Activated T-helper 1 cell treated with anti-CD3 and anti-CD28 coated beads, Interleukin-12 subunit alpha, Interleukin-12 subunit beta, Interleukin-2, Interleukin-4 antibody, amounts not matched to agents 30 ng/mL and 10 ng/mL and 1 ng/mL, durations not matched to agents 14 hours and 24 hours and 36 hours (primary cell): ENCODE results near the gene IL18. TPM values are rescaled to one million over a fixed set of nuclear protein-coding genes. Genes with fewer than 3 reads are reported as not detected.
A peak's percentile ranks its signal among the peaks of the same experiment; 100 is the strongest.
"Not testable (repeated sequence)": the region's sequence is repeated elsewhere in the genome, so short reads cannot be mapped to it uniquely, and the experiment has no call there.

ENCODE experiments used
- DNase-seq: peaks from one replicate; pipeline ENCODE4 v3.0.0; 2021; ENCODE audit warnings: low spot score
- H3K27ac Mint-ChIP-seq: one replicate; pipeline ENCODE4 v1.8.0; 2021; ENCODE audit warnings: mild to moderate bottlenecking, mixed read lengths
- H3K27me3 Mint-ChIP-seq: one replicate; pipeline ENCODE4 v1.8.0; 2022; ENCODE audit warnings: mild to moderate bottlenecking, moderate library complexity, mixed read lengths; ENCODE audit not compliant: insufficient read depth
- H3K36me3 Mint-ChIP-seq: one replicate; pipeline ENCODE4 v1.8.0; 2021; ENCODE audit warnings: low read depth, mixed read lengths
- H3K4me1 Mint-ChIP-seq: one replicate; pipeline ENCODE4 v1.8.0; 2021; ENCODE audit warnings: low read depth, mixed read lengths
- H3K4me3 Mint-ChIP-seq: one replicate; pipeline ENCODE4 v1.8.0; 2021; ENCODE audit warnings: mild to moderate bottlenecking, moderate library complexity, mixed read lengths
- H3K9me3 Mint-ChIP-seq: one replicate; pipeline ENCODE4 v1.8.0; 2021; ENCODE audit warnings: mixed read lengths
- intact Hi-C: fragments of 100-400 bp; cut with micrococcal nuclease; formaldehyde crosslinking; loops from one replicate; pipeline ENCODE4 v1.15.1; 2024
- total RNA-seq: library from RNA; stranded (reverse); gene quantifications from 2 replicates; pipeline ENCODE4 v1.2.3, GENCODE V29; 2022

Gene IL18
- total RNA-seq = 0.23 TPM in 1 of 2 replicates, not detected in the other

GRCh38 chr11:112163875-112164685 is at the start of gene IL18:
Gene IL18, minus strand, starts transcription at chr11:112164094. Its CDS starts 9,041 bp downstream, at chr11:112155053.
- Mint-ChIP-seq H3K27me3 (peaks cover 16% of the 10 kb centered on the region), H3K27ac (no peak within 1 kb of the TSS), H3K36me3 (no peaks in the 10 kb centered on the region), H3K4me1 (peaks cover 8% of the 10 kb centered on the region), H3K9me3 (no peaks in the 10 kb centered on the region), H3K4me3 (peak within 1 kb of the TSS; percentile 55)
- DNase-seq = no peak
- intact Hi-C loops = no loop called here

GRCh38 chr11:112212710-112213109 is 48.8 kb upstream of the IL18 start:
- H3K27ac Mint-ChIP-seq = no peak overlapping the region
- peaks cover 14% of the 10 kb centered on the region for H3K27me3 Mint-ChIP-seq
- DNase-seq = no peak
- no peaks in the 10 kb centered on the region for H3K9me3 Mint-ChIP-seq
- no peak overlapping the region for H3K4me3 Mint-ChIP-seq
- peaks cover 8% of the 10 kb centered on the region for H3K4me1 Mint-ChIP-seq
- intact Hi-C loops = no loop called here
- no peaks in the 10 kb centered on the region for H3K36me3 Mint-ChIP-seq

GRCh38 chr11:112212290-112212689 is 48.4 kb upstream of the IL18 start:
- H3K27me3 Mint-ChIP-seq = peaks cover 14% of the 10 kb centered on the region
- no peak for DNase-seq
- no peak overlapping the region for H3K27ac Mint-ChIP-seq
- intact Hi-C loops = no loop called here
- peaks cover 8% of the 10 kb centered on the region for H3K4me1 Mint-ChIP-seq
- no peaks in the 10 kb centered on the region for H3K36me3 Mint-ChIP-seq
- H3K9me3 Mint-ChIP-seq = no peaks in the 10 kb centered on the region
- no peak overlapping the region for H3K4me3 Mint-ChIP-seq

GRCh38 chr11:112211536-112211935 is 47.6 kb upstream of the IL18 start:
- Mint-ChIP-seq H3K36me3 (no peaks in the 10 kb centered on the region), H3K9me3 (no peaks in the 10 kb centered on the region), H3K27ac (no peak overlapping the region), H3K4me3 (no peak overlapping the region), H3K27me3 (peaks cover 12% of the 10 kb centered on the region), H3K4me1 (peaks cover 8% of the 10 kb centered on the region)
- no peak for DNase-seq
- intact Hi-C loops = no loop called here

GRCh38 chr11:112210890-112211289 is 47.0 kb upstream of the IL18 start:
- Mint-ChIP-seq H3K27me3 (peaks cover 12% of the 10 kb centered on the region), H3K4me3 (no peak overlapping the region), H3K27ac (no peak overlapping the region), H3K9me3 (no peaks in the 10 kb centered on the region), H3K4me1 (peaks cover 8% of the 10 kb centered on the region), H3K36me3 (no peaks in the 10 kb centered on the region)
- intact Hi-C loops = no loop called here
- no peak for DNase-seq

GRCh38 chr11:112206071-112206470 is 42.2 kb upstream of the IL18 start:
- intact Hi-C loops = no loop called here
- Mint-ChIP-seq H3K4me3 (no peak overlapping the region), H3K9me3 (no peaks in the 10 kb centered on the region)

GRCh38 chr11:112200252-112200651 is 36.4 kb upstream of the IL18 start:
- intact Hi-C loops = no loop called here
- no peaks in the 10 kb centered on the region for H3K4me1 Mint-ChIP-seq
- DNase-seq = no peak
- H3K9me3 Mint-ChIP-seq = no peaks in the 10 kb centered on the region
- no peak overlapping the region for H3K4me3 Mint-ChIP-seq
- peaks cover 17% of the 10 kb centered on the region for H3K27me3 Mint-ChIP-seq
- no peak overlapping the region for H3K27ac Mint-ChIP-seq
- H3K36me3 Mint-ChIP-seq = no peaks in the 10 kb centered on the region

More at GRCh38 chr11:112206071-112206470, 42.2 kb upstream of the IL18 start:
- Mint-ChIP-seq H3K4me1 (peaks cover 3% of the 10 kb centered on the region), H3K27me3 (peaks cover 11% of the 10 kb centered on the region), H3K27ac (no peak overlapping the region), H3K36me3 (no peaks in the 10 kb centered on the region)
- DNase-seq = no peak

GRCh38 chr11:112199101-112199500 is 35.2 kb upstream of the IL18 start:
- intact Hi-C loops, H3K27ac Mint-ChIP-seq, DNase-seq, H3K36me3 Mint-ChIP-seq, H3K4me3 Mint-ChIP-seq, H3K9me3 Mint-ChIP-seq, H3K4me1 Mint-ChIP-seq: not testable (repeated sequence)
- H3K27me3 Mint-ChIP-seq = peaks cover 17% of the 10 kb centered on the region

GRCh38 chr11:112196519-112197087 is 32.7 kb upstream of the IL18 start:
- H3K27me3 Mint-ChIP-seq = peaks cover 17% of the 10 kb centered on the region
- no peaks in the 10 kb centered on the region for H3K9me3 Mint-ChIP-seq
- no peaks in the 10 kb centered on the region for H3K36me3 Mint-ChIP-seq
- H3K4me1 Mint-ChIP-seq = no peaks in the 10 kb centered on the region
- no peak for DNase-seq
- no peak overlapping the region for H3K27ac Mint-ChIP-seq
- H3K4me3 Mint-ChIP-seq = no peak overlapping the region
- intact Hi-C loops = no loop called here

- no peaks in the 10 kb centered on the region for H3K36me3 Mint-ChIP-seq
- intact Hi-C loops = no loop called here
- no peak overlapping the region for H3K27ac Mint-ChIP-seq
- H3K4me1 Mint-ChIP-seq = no peaks in the 10 kb centered on the region
- no peaks in the 10 kb centered on the region for H3K9me3 Mint-ChIP-seq
- no peak overlapping the region for H3K4me3 Mint-ChIP-seq
- peaks cover 15% of the 10 kb centered on the region for H3K27me3 Mint-ChIP-seq
- no peak for DNase-seq
Measured at GRCh38 chr11:112195951-112196351, 32.1 kb upstream of the IL18 start.

- intact Hi-C loops, H3K4me3 Mint-ChIP-seq, H3K4me1 Mint-ChIP-seq, H3K27ac Mint-ChIP-seq, H3K36me3 Mint-ChIP-seq, H3K9me3 Mint-ChIP-seq, DNase-seq: not testable (repeated sequence)
- peaks cover 15% of the 10 kb centered on the region for H3K27me3 Mint-ChIP-seq
Measured at GRCh38 chr11:112195113-112195512, 31.2 kb upstream of the IL18 start.

GRCh38 chr11:112186304-112186703 is 22.4 kb upstream of the IL18 start:
- Mint-ChIP-seq H3K36me3 (no peaks in the 10 kb centered on the region), H3K27ac (no peak overlapping the region), H3K27me3 (peaks cover 6% of the 10 kb centered on the region), H3K4me3 (no peak overlapping the region), H3K4me1 (no peaks in the 10 kb centered on the region), H3K9me3 (no peaks in the 10 kb centered on the region)
- no peak for DNase-seq
- intact Hi-C loops = no loop called here

- H3K27me3 Mint-ChIP-seq = peaks cover 6% of the 10 kb centered on the region
- H3K4me3 Mint-ChIP-seq = no peak overlapping the region
- H3K4me1 Mint-ChIP-seq = no peaks in the 10 kb centered on the region
Measured at GRCh38 chr11:112185883-112186282, 22.0 kb upstream of the IL18 start.

More at GRCh38 chr11:112185883-112186282, 22.0 kb upstream of the IL18 start:
- no peak overlapping the region for H3K27ac Mint-ChIP-seq
- no peak for DNase-seq
- intact Hi-C loops = no loop called here
- no peaks in the 10 kb centered on the region for H3K9me3 Mint-ChIP-seq
- H3K36me3 Mint-ChIP-seq = no peaks in the 10 kb centered on the region
